Muscle layer of duodenum (tissue), 2 donors: ENCODE results near the gene DYNC1H1.
A peak's percentile ranks its signal among the peaks of the same experiment; 100 is the strongest.
"Not testable (repeated sequence)": the region's sequence is repeated elsewhere in the genome, so short reads cannot be mapped to it uniquely, and the experiment has no call there.

ENCODE experiments used
- H3K27ac ChIP-seq: one replicate; pipeline ENCODE4 v1.7.0; 2013; ENCODE audit warnings: mild to moderate bottlenecking, low read length
- H3K27me3 ChIP-seq: one replicate; pipeline ENCODE4 v1.7.0; 2013; ENCODE audit warnings: low read depth, mild to moderate bottlenecking, control low read depth, low read length
- H3K36me3 ChIP-seq, 2 donors: one replicate each; pipeline ENCODE4 v1.7.0; 2013; ENCODE audit warnings: low read length in 2 of 2, control low read depth in 1 of 2, mild to moderate bottlenecking in 1 of 2; ENCODE audit not compliant: insufficient read depth in 2 of 2, control insufficient read depth in 1 of 2
- H3K4me1 ChIP-seq, 2 donors: one replicate each; pipeline ENCODE4 v1.7.0; 2013; ENCODE audit warnings: low read length in 2 of 2, mild to moderate bottlenecking in 2 of 2, control low read depth in 1 of 2, moderate library complexity in 1 of 2; ENCODE audit not compliant: insufficient read depth in 2 of 2, control insufficient read depth in 1 of 2
- H3K4me3 ChIP-seq, 2 donors: one replicate each; pipeline ENCODE4 v1.7.0; 2013; ENCODE audit warnings: low read length in 2 of 2, low read depth in 1 of 2, mild to moderate bottlenecking in 1 of 2
- H3K9me3 ChIP-seq, 2 donors: one replicate each; pipeline ENCODE4 v1.7.0; 2013; ENCODE audit warnings: low read length in 2 of 2, control low read depth in 1 of 2, mild to moderate bottlenecking in 1 of 2; ENCODE audit not compliant: control insufficient read depth in 1 of 2
- donor health status: healthy.

Gene DYNC1H1

GRCh38 chr14:102056694-102057442, 92.5 kb downstream of the DYNC1H1 start:
- Histone ChIP-seq H3K4me1 (peaks cover 0 to 3% of the 10 kb centered on the region in 2 donors), H3K27me3 (no peaks in the 10 kb centered on the region), H3K9me3 (no peaks in the 10 kb centered on the region), H3K27ac (no peak overlapping the region), H3K36me3 (peaks cover 4 to 9% of the 10 kb centered on the region in 2 donors), H3K4me3 (no peak overlapping the region)

GRCh38 chr14:102057480-102058114, 93.2 kb downstream of the DYNC1H1 start:
- H3K4me3 ChIP-seq = no peak overlapping the region
- H3K27ac ChIP-seq = no peak overlapping the region
- peaks cover 0 to 3% of the 10 kb centered on the region in 2 donors for H3K4me1 ChIP-seq
- no peaks in the 10 kb centered on the region for H3K9me3 ChIP-seq
- no peaks in the 10 kb centered on the region for H3K27me3 ChIP-seq
- H3K36me3 ChIP-seq = peaks cover 3% of the 10 kb centered on the region in 2 donors

GRCh38 chr14:102058146-102058545, 93.8 kb downstream of the DYNC1H1 start:
- no peaks in the 10 kb centered on the region for H3K27me3 ChIP-seq
- H3K36me3 ChIP-seq = no peaks in the 10 kb centered on the region
- H3K9me3 ChIP-seq = no peaks in the 10 kb centered on the region
- H3K4me1 ChIP-seq = peaks cover 0 to 3% of the 10 kb centered on the region in 2 donors
- no peak overlapping the region for H3K4me3 ChIP-seq
- no peak overlapping the region for H3K27ac ChIP-seq

GRCh38 chr14:102058961-102059360, 94.6 kb downstream of the DYNC1H1 start:
- Histone ChIP-seq H3K36me3 (no peaks in the 10 kb centered on the region), H3K27ac (no peak overlapping the region), H3K27me3 (no peaks in the 10 kb centered on the region), H3K4me3 (no peak overlapping the region), H3K9me3 (no peaks in the 10 kb centered on the region), H3K4me1 (peaks cover 0 to 7% of the 10 kb centered on the region in 2 donors)

- H3K4me3 ChIP-seq = no peak overlapping the region
- H3K27me3 ChIP-seq = no peaks in the 10 kb centered on the region
- no peak overlapping the region for H3K27ac ChIP-seq
- H3K4me1 ChIP-seq = peaks cover 0 to 4% of the 10 kb centered on the region in 2 donors
- H3K9me3 ChIP-seq = no peaks in the 10 kb centered on the region
- no peaks in the 10 kb centered on the region for H3K36me3 ChIP-seq
Observed at GRCh38 chr14:102063109-102063807, 98.9 kb downstream of the DYNC1H1 start.

GRCh38 chr14:102063808-102064429, 99.5 kb downstream of the DYNC1H1 start:
- H3K4me1 ChIP-seq = peaks cover 0 to 4% of the 10 kb centered on the region in 2 donors
- no peaks in the 10 kb centered on the region for H3K27me3 ChIP-seq
- no peaks in the 10 kb centered on the region for H3K9me3 ChIP-seq
- H3K4me3 ChIP-seq = no peak overlapping the region
- H3K36me3 ChIP-seq = no peaks in the 10 kb centered on the region
- no peak overlapping the region for H3K27ac ChIP-seq

GRCh38 chr14:102064590-102064989, 100.2 kb downstream of the DYNC1H1 start:
- not testable (repeated sequence) for H3K4me3 ChIP-seq, H3K36me3 ChIP-seq, H3K27me3 ChIP-seq, H3K27ac ChIP-seq, H3K9me3 ChIP-seq, H3K4me1 ChIP-seq

GRCh38 chr14:102066041-102066451, 101.7 kb downstream of the DYNC1H1 start:
- H3K27ac ChIP-seq = no peak overlapping the region
- no peaks in the 10 kb centered on the region for H3K27me3 ChIP-seq
- no peaks in the 10 kb centered on the region for H3K9me3 ChIP-seq
- peaks cover 0 to 4% of the 10 kb centered on the region in 2 donors for H3K4me1 ChIP-seq
- no peak overlapping the region for H3K4me3 ChIP-seq
- no peaks in the 10 kb centered on the region for H3K36me3 ChIP-seq

GRCh38 chr14:102071283-102071998, 107.1 kb downstream of the DYNC1H1 start:
- Histone ChIP-seq H3K4me3 (no peak overlapping the region), H3K27ac (peak overlapping the region; percentile 69), H3K36me3 (no peaks in the 10 kb centered on the region), H3K27me3 (no peaks in the 10 kb centered on the region), H3K9me3 (no peaks in the 10 kb centered on the region), H3K4me1 (no peaks in the 10 kb centered on the region)

GRCh38 chr14:102074415-102074964, 110.1 kb downstream of the DYNC1H1 start:
- Histone ChIP-seq H3K4me3 (no peak overlapping the region), H3K36me3 (peaks cover 2 to 7% of the 10 kb centered on the region in 2 donors), H3K27ac (no peak overlapping the region), H3K9me3 (no peaks in the 10 kb centered on the region), H3K4me1 (no peaks in the 10 kb centered on the region), H3K27me3 (no peaks in the 10 kb centered on the region)
